CD8-positive, alpha-beta memory T cell (primary cell): ENCODE results near the gene DNAH11. TPM values are rescaled to one million over a fixed set of nuclear protein-coding genes. Genes with fewer than 3 reads are reported as not detected.
A peak's percentile ranks its signal among the peaks of the same experiment; 100 is the strongest.
"Not testable (repeated sequence)": the region's sequence is repeated elsewhere in the genome, so short reads cannot be mapped to it uniquely, and the experiment has no call there.

Source experiments
- CTCF ChIA-PET: fragments of 350-600 bp; sonication (Branson Sonifier 250); formaldehyde crosslinking; loops from one replicate; lab custom pipeline; 2021; ENCODE audit warnings: antibody characterized with exemption; lab: Charles Lee
- POLR2A ChIA-PET: fragments of 350-600 bp; sonication (Branson Sonifier 250); formaldehyde crosslinking; loops from one replicate; lab custom pipeline; 2021; ENCODE audit warnings: antibody characterized with exemption; lab: Charles Lee
- DNase-seq, 5 donors: peaks; one replicate each; pipeline versions ENCODE4 v3.0.0 to v3.0.0-alpha.2; 2020 to 2022; ENCODE audit warnings: mixed read lengths in 1 of 5
- H3K27ac ChIP-seq: one replicate; pipeline ENCODE4 v1.7.0; 2013; ENCODE audit warnings: low read depth, mild to moderate bottlenecking, low read length, moderate library complexity
- H3K27me3 ChIP-seq: 2 replicates; pipeline ENCODE4 v1.7.0; 2013; ENCODE audit warnings: low read length, mild to moderate bottlenecking; ENCODE audit not compliant: insufficient read depth, poor library complexity, severe bottlenecking
- H3K36me3 ChIP-seq: 2 replicates; pipeline ENCODE4 v1.7.0; 2013; ENCODE audit warnings: mild to moderate bottlenecking, low read length, moderate library complexity; ENCODE audit not compliant: insufficient read depth
- H3K4me1 ChIP-seq: 2 replicates; pipeline ENCODE4 v1.7.0; 2013; ENCODE audit warnings: mild to moderate bottlenecking, low read length, moderate library complexity; ENCODE audit not compliant: insufficient read depth
- H3K4me3 ChIP-seq: 2 replicates; pipeline ENCODE4 v1.7.0; 2013; ENCODE audit warnings: mild to moderate bottlenecking, low read length
- H3K9me3 ChIP-seq: 2 replicates; pipeline ENCODE4 v1.7.0; 2013; ENCODE audit warnings: mild to moderate bottlenecking, low read length
- H3K27ac Mint-ChIP-seq, 8 donors: one replicate each; pipeline ENCODE4 v1.8.0; 2020 to 2021; ENCODE audit warnings: mixed read lengths in 8 of 8, mild to moderate bottlenecking in 6 of 8, inconsistent platforms in 3 of 8, moderate library complexity in 3 of 8
- H3K27me3 Mint-ChIP-seq, 2 donors: one replicate each; pipeline ENCODE4 v1.8.0; 2020 to 2021; ENCODE audit warnings: mixed read lengths in 2 of 2, mild to moderate bottlenecking in 1 of 2, moderate library complexity in 1 of 2
- H3K36me3 Mint-ChIP-seq, 3 donors: one replicate each; pipeline ENCODE4 v1.8.0; 2020 to 2021; ENCODE audit warnings: mixed read lengths in 3 of 3, inconsistent platforms in 1 of 3, mild to moderate bottlenecking in 1 of 3
- H3K4me1 Mint-ChIP-seq, 3 donors: one replicate each; pipeline ENCODE4 v1.8.0; 2020 to 2021; ENCODE audit warnings: mixed read lengths in 3 of 3, inconsistent platforms in 1 of 3, mild to moderate bottlenecking in 1 of 3
- H3K4me3 Mint-ChIP-seq, 7 donors: one replicate each; pipeline ENCODE4 v1.8.0; 2020 to 2021; ENCODE audit warnings: mixed read lengths in 7 of 7, mild to moderate bottlenecking in 6 of 7, moderate library complexity in 4 of 7, inconsistent platforms in 2 of 7
- H3K9me3 Mint-ChIP-seq, 5 donors: one replicate each; pipeline ENCODE4 v1.8.0; 2020 to 2022; ENCODE audit warnings: mixed read lengths in 5 of 5, mild to moderate bottlenecking in 3 of 5, moderate library complexity in 2 of 5, inconsistent platforms in 1 of 5
- polyA plus RNA-seq: library from polyadenylated mRNA; unstranded; fragments of 300-500 nt; fragmentation: Illumina TruSeq; gene quantifications from one replicate; pipeline ENCODE4 v1.2.3, GENCODE V29; 2021
- total RNA-seq, 2 experiments: library from RNA; stranded (reverse); gene quantifications; one replicate each; pipeline ENCODE4 v1.2.3, GENCODE V29; 2021

The DNAH11 gene
- total and polyA plus RNA-seq, 3 experiments from 2014 or later = 0.02 TPM; not detected in 2

DNA sequence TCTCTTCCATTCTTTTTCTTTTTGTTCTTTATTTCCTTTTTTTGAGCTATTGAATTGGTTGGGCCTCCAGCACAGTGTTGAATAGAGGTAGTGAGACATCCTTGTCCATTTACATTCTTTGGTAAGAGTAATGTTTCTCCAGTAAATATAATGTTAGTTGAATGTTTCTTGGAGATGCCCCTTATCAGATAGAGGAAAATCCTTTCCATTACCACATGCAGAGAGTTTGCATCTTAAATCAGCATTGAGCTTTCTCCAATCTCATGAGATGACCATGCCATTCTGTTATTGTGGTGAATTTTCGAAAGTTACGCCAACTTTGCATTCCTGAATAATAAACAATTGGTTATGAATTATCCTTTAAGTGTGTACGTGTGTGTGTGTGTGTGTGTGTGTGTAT lies 127.7 kb downstream of the DNAH11 start:
- no peaks in the 10 kb centered on the region for H3K9me3 ChIP-seq
- no peak for DNase-seq
- H3K4me1 ChIP-seq = no peaks in the 10 kb centered on the region
- Mint-ChIP-seq H3K27me3 (peaks cover 0 to 2% of the 10 kb centered on the region in 2 donors), H3K4me3 (no peak overlapping the region), H3K27ac (no peak overlapping the region), H3K36me3 (no peaks in the 10 kb centered on the region), H3K9me3 (no peaks in the 10 kb centered on the region), H3K4me1 (no peaks in the 10 kb centered on the region)
- no peaks in the 10 kb centered on the region for H3K36me3 ChIP-seq
- H3K27me3 ChIP-seq = no peaks in the 10 kb centered on the region
- POLR2A ChIA-PET = no interaction called here
- no peak overlapping the region for H3K27ac ChIP-seq
- no peak overlapping the region for H3K4me3 ChIP-seq
- CTCF ChIA-PET = no interaction called here

GRCh38 chr7:21671859-21672258 lies 129.0 kb downstream of the DNAH11 start:
- H3K27me3 Mint-ChIP-seq = peaks cover 0 to 2% of the 10 kb centered on the region in 2 donors
- Histone ChIP-seq H3K36me3 (no peaks in the 10 kb centered on the region), H3K27ac (no peak overlapping the region), H3K4me3 (no peak overlapping the region), H3K27me3 (no peaks in the 10 kb centered on the region), H3K9me3 (no peaks in the 10 kb centered on the region), H3K4me1 (no peaks in the 10 kb centered on the region)
- no peak for DNase-seq
- H3K9me3 Mint-ChIP-seq = no peaks in the 10 kb centered on the region
- no peak overlapping the region for H3K27ac Mint-ChIP-seq
- H3K36me3 Mint-ChIP-seq = no peaks in the 10 kb centered on the region
- ChIA-PET POLR2A (no interaction called here), CTCF (no interaction called here)
- no peak overlapping the region for H3K4me3 Mint-ChIP-seq
- no peaks in the 10 kb centered on the region for H3K4me1 Mint-ChIP-seq

- no peak for DNase-seq
- no peak overlapping the region for H3K27ac ChIP-seq
- H3K27me3 Mint-ChIP-seq = peaks cover 0 to 4% of the 10 kb centered on the region in 2 donors
- no peaks in the 10 kb centered on the region for H3K4me1 Mint-ChIP-seq
- H3K9me3 Mint-ChIP-seq = peaks cover 0 to 2% (median 0%) of the 10 kb centered on the region in 5 donors
- no peak overlapping the region for H3K4me3 Mint-ChIP-seq
- H3K27ac Mint-ChIP-seq = no peak overlapping the region
- no peaks in the 10 kb centered on the region for H3K9me3 ChIP-seq
- H3K27me3 ChIP-seq = no peaks in the 10 kb centered on the region
- H3K36me3 ChIP-seq = no peaks in the 10 kb centered on the region
- ChIA-PET CTCF (no interaction called here), POLR2A (no interaction called here)
- H3K36me3 Mint-ChIP-seq = no peaks in the 10 kb centered on the region
- no peak overlapping the region for H3K4me3 ChIP-seq
- H3K4me1 ChIP-seq = no peaks in the 10 kb centered on the region
Measured at GRCh38 chr7:21675255-21675654, 132.4 kb downstream of the DNAH11 start.

DNA sequence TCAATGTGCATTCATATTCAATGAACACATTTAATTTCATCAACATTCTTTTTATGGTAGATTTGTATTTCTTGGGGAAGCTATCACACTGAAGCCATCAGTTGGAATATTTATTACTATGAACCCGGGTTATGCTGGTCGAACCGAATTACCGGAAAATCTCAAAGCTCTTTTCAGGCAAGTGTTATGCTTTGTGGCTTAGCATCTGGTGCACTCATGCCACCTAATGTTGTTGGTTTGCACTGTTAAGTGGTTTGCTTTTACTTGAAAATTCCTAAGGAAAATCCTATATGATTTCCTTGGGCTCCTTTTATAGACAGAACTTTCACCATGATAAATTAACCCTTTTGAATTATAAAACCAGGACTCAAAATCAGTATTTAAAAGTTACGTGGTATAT lies 147.9 kb downstream of the DNAH11 start:
- no peak overlapping the region for H3K27ac ChIP-seq
- Mint-ChIP-seq H3K27me3 (peaks cover 3 to 8% of the 10 kb centered on the region in 2 donors), H3K36me3 (no peaks in the 10 kb centered on the region), H3K9me3 (no peaks in the 10 kb centered on the region), H3K4me1 (no peaks in the 10 kb centered on the region), H3K27ac (no peak overlapping the region), H3K4me3 (no peak overlapping the region)
- H3K9me3 ChIP-seq = no peaks in the 10 kb centered on the region
- no peak for DNase-seq
- no peaks in the 10 kb centered on the region for H3K36me3 ChIP-seq
- H3K27me3 ChIP-seq = no peaks in the 10 kb centered on the region
- CTCF ChIA-PET = no interaction called here
- POLR2A ChIA-PET = no interaction called here
- H3K4me1 ChIP-seq = no peaks in the 10 kb centered on the region
- no peak overlapping the region for H3K4me3 ChIP-seq

GRCh38 chr7:21691146-21691545 lies 148.3 kb downstream of the DNAH11 start:
- H3K9me3 Mint-ChIP-seq, H3K4me1 ChIP-seq, H3K4me3 ChIP-seq, CTCF ChIA-PET, H3K27ac ChIP-seq, H3K36me3 Mint-ChIP-seq, H3K4me3 Mint-ChIP-seq, DNase-seq, POLR2A ChIA-PET, H3K9me3 ChIP-seq, H3K27ac Mint-ChIP-seq, H3K4me1 Mint-ChIP-seq, H3K36me3 ChIP-seq, H3K27me3 ChIP-seq, H3K27me3 Mint-ChIP-seq: not testable (repeated sequence)

DNA sequence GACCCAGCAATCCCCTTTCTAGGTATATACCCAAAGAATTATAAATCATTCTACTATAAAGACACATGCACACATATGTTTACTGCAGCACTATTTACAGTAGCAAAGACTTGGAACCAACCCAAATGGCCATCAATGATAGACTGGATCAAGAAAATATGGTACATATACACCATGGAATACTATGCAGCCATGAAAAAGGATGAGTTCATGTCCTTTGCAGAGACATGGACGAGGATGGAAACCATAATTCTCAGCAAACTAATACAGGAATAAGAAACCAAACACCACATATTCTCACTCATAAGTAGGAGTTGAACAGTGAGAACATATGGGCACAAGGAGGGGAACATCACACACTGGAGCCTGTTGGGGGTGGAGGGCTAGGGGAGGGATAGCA lies 157.7 kb downstream of the DNAH11 start:
- H3K27ac Mint-ChIP-seq, H3K36me3 Mint-ChIP-seq, H3K36me3 ChIP-seq, H3K4me3 ChIP-seq, H3K4me1 ChIP-seq, DNase-seq, H3K9me3 ChIP-seq, H3K9me3 Mint-ChIP-seq, H3K4me3 Mint-ChIP-seq, CTCF ChIA-PET, H3K27ac ChIP-seq, H3K4me1 Mint-ChIP-seq, POLR2A ChIA-PET, H3K27me3 ChIP-seq: not testable (repeated sequence)
- peaks cover 0 to 13% of the 10 kb centered on the region in 2 donors for H3K27me3 Mint-ChIP-seq

GRCh38 chr7:21702303-21702702 lies 159.5 kb downstream of the DNAH11 start:
- no peaks in the 10 kb centered on the region for H3K4me1 Mint-ChIP-seq
- no peaks in the 10 kb centered on the region for H3K36me3 Mint-ChIP-seq
- Histone ChIP-seq H3K27ac (no peak overlapping the region), H3K36me3 (no peaks in the 10 kb centered on the region), H3K9me3 (no peaks in the 10 kb centered on the region), H3K27me3 (no peaks in the 10 kb centered on the region), H3K4me1 (no peaks in the 10 kb centered on the region), H3K4me3 (no peak overlapping the region)
- peak overlapping the region in 1 of 8 donors; percentile 61 for H3K27ac Mint-ChIP-seq
- peaks cover 0 to 8% (median 2%) of the 10 kb centered on the region in 5 donors for H3K9me3 Mint-ChIP-seq
- POLR2A ChIA-PET = no interaction called here
- H3K27me3 Mint-ChIP-seq = peaks cover 0 to 13% of the 10 kb centered on the region in 2 donors
- DNase-seq = no peak
- no peak overlapping the region for H3K4me3 Mint-ChIP-seq
- CTCF ChIA-PET = no interaction called here

GRCh38 chr7:21704359-21704758 lies 161.5 kb downstream of the DNAH11 start:
- no peaks in the 10 kb centered on the region for H3K36me3 ChIP-seq
- H3K9me3 ChIP-seq = no peaks in the 10 kb centered on the region
- Mint-ChIP-seq H3K27me3 (peaks cover 0 to 13% of the 10 kb centered on the region in 2 donors), H3K27ac (no peak overlapping the region), H3K36me3 (no peaks in the 10 kb centered on the region), H3K4me3 (no peak overlapping the region), H3K9me3 (peaks cover 0 to 8% (median 2%) of the 10 kb centered on the region in 5 donors), H3K4me1 (no peaks in the 10 kb centered on the region)
- ChIA-PET CTCF (no interaction called here), POLR2A (no interaction called here)
- H3K27me3 ChIP-seq = no peaks in the 10 kb centered on the region
- DNase-seq = no peak
- H3K27ac ChIP-seq = no peak overlapping the region
- H3K4me1 ChIP-seq = no peaks in the 10 kb centered on the region
- no peak overlapping the region for H3K4me3 ChIP-seq

- ChIA-PET POLR2A (no interaction called here), CTCF (no interaction called here)
- no peak overlapping the region for H3K27ac ChIP-seq
- no peaks in the 10 kb centered on the region for H3K36me3 ChIP-seq
- Mint-ChIP-seq H3K27me3 (peaks cover 0 to 13% of the 10 kb centered on the region in 2 donors), H3K4me3 (no peak overlapping the region), H3K9me3 (peaks cover 0 to 3% (median 0%) of the 10 kb centered on the region in 5 donors), H3K4me1 (no peaks in the 10 kb centered on the region), H3K36me3 (no peaks in the 10 kb centered on the region), H3K27ac (no peak overlapping the region)
- no peak overlapping the region for H3K4me3 ChIP-seq
- H3K9me3 ChIP-seq = no peaks in the 10 kb centered on the region
- H3K27me3 ChIP-seq = no peaks in the 10 kb centered on the region
- no peak for DNase-seq
- H3K4me1 ChIP-seq = no peaks in the 10 kb centered on the region
Measured at GRCh38 chr7:21706131-21706530, 163.3 kb downstream of the DNAH11 start.
